GM12878 (cell line): Measurements from ENCODE around the gene SHOC2. TPM values are rescaled to one million over a fixed set of nuclear protein-coding genes. Genes with fewer than 3 reads are reported as not detected.
A peak's percentile ranks its signal among the peaks of the same experiment; 100 is the strongest.

Experiments
- ATAC-seq: fragments of 200-7000 bp; cut with Tn5 transposase; 3 replicates; pipeline ENCODE4 v1.9.1; 2020; ENCODE audit warnings: mild to moderate bottlenecking, moderate library complexity
- BruUV-seq: library from RNA; stranded (reverse); fragments of 400-500 nt; replicated peaks from 2 replicates; lab custom pipeline; 2021; lab: Mats Ljungman, UMichigan
- CTCF ChIA-PET: fragments of 300-600 bp; sonication (Branson Sonifier 250); formaldehyde crosslinking; extraction: SDS; loops from one replicate; lab custom pipeline; 2021; ENCODE audit warnings: inconsistent platforms; lab: Yijun Ruan, JAX
- POLR2A ChIA-PET: fragments of 350-600 bp; formaldehyde crosslinking; extraction: SDS; loops from one replicate; lab custom pipeline; 2021; ENCODE audit warnings: inconsistent platforms; lab: Charles Lee
- RAD21 ChIA-PET: fragments of 300-600 bp; sonication (Branson Sonifier 250); formaldehyde crosslinking; loops from one replicate; lab custom pipeline; 2023; ENCODE audit warnings: antibody characterized with exemption; ENCODE audit not compliant: unreplicated experiment; lab: Charles Lee
- SMC1A ChIA-PET: fragments of 300-600 bp; sonication (Branson Sonifier 250); formaldehyde crosslinking; loops from one replicate; lab custom pipeline; 2023; ENCODE audit not compliant: unreplicated experiment, uncharacterized antibody; lab: Charles Lee
- DNase-seq: peaks from one replicate; pipeline ENCODE4 v3.0.0-alpha.2; 2011; ENCODE audit warnings: low read depth, low spot score
- FAIRE-seq: peaks from 3 replicates; lab custom pipeline; 2011; peaks lifted over from hg19 to GRCh38; lab: Jason Lieb, UNC
- H2AFZ ChIP-seq: 2 replicates; pipeline ENCODE4 v1.6.0; 2011; ENCODE audit warnings: low read depth, low read length, control low read depth; ENCODE audit not compliant: control insufficient read depth
- H3K27ac ChIP-seq: 2 replicates; pipeline ENCODE4 v1.5.1; 2011; ENCODE audit warnings: control low read depth; ENCODE audit not compliant: control insufficient read depth, insufficient read depth
- H3K27me3 ChIP-seq, 2 experiments: replicated peaks in 1 of 2; 2 replicates each; pipeline versions ENCODE4 v1.6.0 to v1.6.1; 2011; ENCODE audit warnings: low read length in 1 of 2; ENCODE audit not compliant: control insufficient read depth in 2 of 2, insufficient read depth in 2 of 2
- H3K36me3 ChIP-seq, 2 experiments: 2 replicates each; pipeline ENCODE4 v1.5.1; 2011; ENCODE audit warnings: low read length in 1 of 2; ENCODE audit not compliant: control insufficient read depth in 2 of 2, insufficient read depth in 2 of 2
- H3K4me1 ChIP-seq: 2 replicates; pipeline ENCODE4 v1.6.1; 2011; ENCODE audit warnings: mild to moderate bottlenecking, low read length, moderate library complexity, mixed read lengths; ENCODE audit not compliant: control insufficient read depth, insufficient read depth
- H3K4me2 ChIP-seq: 2 replicates; pipeline ENCODE4 v1.6.0; 2011; ENCODE audit warnings: control low read depth; ENCODE audit not compliant: control insufficient read depth, insufficient read depth
- H3K4me3 ChIP-seq: fragments of 200-600 bp; sonication (generic); 2 replicates; pipeline ENCODE4 v1.5.1; 2016
- H3K79me2 ChIP-seq: 2 replicates; pipeline ENCODE4 v1.6.0; 2011; ENCODE audit warnings: low read length; ENCODE audit not compliant: control insufficient read depth, insufficient read depth
- H3K9ac ChIP-seq: 2 replicates; pipeline ENCODE4 v1.8.0; 2011; ENCODE audit warnings: low read length, control low read depth, mixed read lengths; ENCODE audit not compliant: control insufficient read depth, insufficient read depth
- H3K9me3 ChIP-seq: replicated peaks from 3 replicates; pipeline ENCODE4 v1.5.1; 2011; ENCODE audit warnings: mild to moderate bottlenecking, low read length; ENCODE audit not compliant: control insufficient read depth, insufficient read depth
- H4K20me1 ChIP-seq: 2 replicates; pipeline ENCODE4 v1.6.0; 2011; ENCODE audit not compliant: control insufficient read depth, insufficient read depth
- ATF3 ChIP-seq: IDR thresholded peaks from 2 replicates; pipeline ENCODE4 v1.6.1; 2011; ENCODE audit warnings: low read depth, mild to moderate bottlenecking, low read length, moderate library complexity, borderline replicate concordance; ENCODE audit errors: extremely low read depth
- ATF7 ChIP-seq: fragments of 450-650 bp; IDR thresholded peaks from 2 replicates; pipeline ENCODE4 v1.6.1; 2016; ENCODE audit warnings: low read depth, mild to moderate bottlenecking
- BHLHE40 ChIP-seq, 2 experiments: fragments of 450-650 bp in 1 of 2; IDR thresholded peaks; 2 replicates each; pipeline ENCODE4 v1.6.1; 2011 to 2017; ENCODE audit warnings: low read depth in 2 of 2, borderline replicate concordance in 1 of 2, improper control_type of control experiment in 1 of 2, low read length in 1 of 2, mild to moderate bottlenecking in 1 of 2
- CBFB ChIP-seq: IDR thresholded peaks from 2 replicates; pipeline ENCODE4 v1.6.1; 2016; ENCODE audit warnings: antibody characterized with exemption, low read depth
- CEBPZ ChIP-seq: fragments of 150-350 bp; IDR thresholded peaks from 2 replicates; pipeline ENCODE4 v1.6.1; 2016; ENCODE audit warnings: low read depth, low read length
- CTCF ChIP-seq, 3 experiments: IDR thresholded peaks in 2 of 3; conservative IDR thresholded peaks in 1 of 3; 2 replicates each; pipeline ENCODE4 v1.5.1; 2011; ENCODE audit warnings: low read depth in 3 of 3, low read length in 3 of 3, mild to moderate bottlenecking in 3 of 3, control low read depth in 2 of 3, moderate library complexity in 2 of 3, inconsistent platforms in 1 of 3, mixed read lengths in 1 of 3; ENCODE audit not compliant: control insufficient read depth in 2 of 3, insufficient read depth in 1 of 3; ENCODE audit errors: extremely low read depth in 1 of 3
- NFYA ChIP-seq: IDR thresholded peaks from 2 replicates; pipeline ENCODE4 v1.6.1; 2011; ENCODE audit warnings: low read depth, mild to moderate bottlenecking, low read length, improper control_type of control experiment, borderline replicate concordance
- PML ChIP-seq: IDR thresholded peaks from 2 replicates; pipeline ENCODE4 v1.6.1; 2012; ENCODE audit warnings: low read length, inconsistent platforms
- STAT3 ChIP-seq: IDR thresholded peaks from 2 replicates; pipeline ENCODE4 v1.6.1; 2011; ENCODE audit warnings: low read depth, low read length, improper control_type of control experiment
- ZBTB4 ChIP-seq: fragments of 450-650 bp; formaldehyde crosslinking; IDR thresholded peaks from 2 replicates; pipeline ENCODE4 v1.4.0; 2022; ENCODE audit warnings: mild to moderate bottlenecking, moderate library complexity
- WGBS: methylation state at CpG from one replicate; pipeline ENCODE4 v1.1.6; 2016; ENCODE audit warnings: low lambda C conversion rate; ENCODE audit not compliant: insufficient replicate concordance, insufficient coverage; ENCODE audit errors: missing lambda C conversion rate; 5-methylcytosine and 5-hydroxymethylcytosine counted together
- in situ Hi-C: fragments of 300-500 bp; cut with MboI; formaldehyde crosslinking; loops from 9 replicates; pipeline ENCODE4 v1.14.3; 2018; ENCODE audit warnings: mixed read lengths
- intact Hi-C: fragments of 100-400 bp; cut with micrococcal nuclease; formaldehyde crosslinking; loops from one replicate; pipeline ENCODE4 v1.14.2; 2022; ENCODE audit not compliant: unreplicated experiment
- polyA plus RNA-seq, 11 experiments: library from polyadenylated mRNA; depleted of rRNA in 4 of 11; unstranded in 6 of 11; stranded (reverse) in 5 of 11; fragments of >200 nt; fragmentation: Nextera tagmentation in 4 of 11; fragmentation: Illumina TruSeq in 1 of 11; extraction: Ambion mirVana in 4 of 11; extraction: Trizol in 1 of 11; gene quantifications; 1 replicate in 1 of 11; 2 replicates in 10 of 11; pipeline versions ENCODE4 v1.2.1 to v1.2.3, GENCODE V29; 2011 to 2016; ENCODE audit warnings: inconsistent platforms in 2 of 11, missing spikeins in 2 of 11, low read depth in 1 of 11
- total RNA-seq, 4 experiments: library from RNA; depleted of rRNA in 3 of 4; stranded (reverse); fragments of >200 nt in 3 of 4; fragmentation: Illumina TruSeq in 1 of 4; extraction: Trizol in 1 of 4; gene quantifications; 2 replicates each; pipeline versions ENCODE4 v1.2.1 to v1.2.3, GENCODE V29; 2013 to 2021

The SHOC2 gene
- total and polyA plus RNA-seq, 10 of the 15 experiments (the other 5 are each of a cell fraction or from before 2014, with no cell fraction given), result 24.8 to 65.3 (median 42.6) TPM

DNA sequence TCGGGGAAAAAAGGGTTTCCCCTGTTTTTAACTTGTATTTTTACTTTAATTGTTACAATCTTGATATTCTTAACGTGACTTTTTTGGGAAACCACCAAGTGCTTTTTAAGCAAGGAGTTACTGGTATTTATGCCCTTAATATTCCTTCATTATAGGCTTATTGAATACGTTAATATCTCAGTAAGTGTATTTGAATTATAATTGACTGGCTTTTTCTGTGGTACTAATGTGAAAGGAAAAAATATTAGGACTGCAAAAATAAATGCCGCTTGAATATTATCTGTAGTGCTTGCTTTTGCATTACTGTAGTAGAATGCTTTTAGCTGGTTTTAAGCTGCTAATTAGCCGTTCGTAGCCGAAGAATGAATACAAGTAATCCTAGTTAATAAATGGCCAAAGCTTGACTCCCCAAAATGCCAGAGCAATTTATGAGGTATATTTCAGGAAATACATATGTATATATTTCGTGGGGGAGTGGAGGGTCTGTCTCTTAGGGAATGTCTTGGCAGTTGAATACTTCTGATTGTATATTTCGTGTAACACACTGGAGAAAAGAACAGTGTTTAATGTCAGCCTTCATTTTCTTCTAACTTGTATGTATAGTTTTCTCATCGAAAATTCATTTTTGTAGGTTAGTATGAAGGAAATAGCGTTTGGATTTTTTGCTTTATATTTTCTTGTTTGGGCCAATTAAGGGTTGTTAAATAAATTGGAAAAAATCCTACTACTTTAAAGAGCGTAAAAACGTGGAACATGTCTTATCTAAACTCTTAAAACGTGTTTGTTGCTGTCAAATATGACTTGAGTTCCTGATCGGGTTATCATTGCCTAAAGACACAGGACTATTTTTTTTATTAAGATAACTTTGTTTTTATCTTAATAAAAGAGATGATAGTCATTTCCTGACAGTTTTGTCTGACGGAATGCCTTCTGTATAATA, 46.1 kb upstream of the SHOC2 start (continued):
- no peak for TF ChIP-seq CTCF (IDR thresholded peaks at IDR 0.05 in 2 of 3, conservative IDR thresholded peaks at IDR 0.05 in 1 of 3; ENCODE audit: control insufficient read depth in 2 of 3, extremely low read depth in 1 of 3, insufficient read depth in 1 of 3, low read depth in 3 of 3, low read length in 3 of 3)

DNA sequence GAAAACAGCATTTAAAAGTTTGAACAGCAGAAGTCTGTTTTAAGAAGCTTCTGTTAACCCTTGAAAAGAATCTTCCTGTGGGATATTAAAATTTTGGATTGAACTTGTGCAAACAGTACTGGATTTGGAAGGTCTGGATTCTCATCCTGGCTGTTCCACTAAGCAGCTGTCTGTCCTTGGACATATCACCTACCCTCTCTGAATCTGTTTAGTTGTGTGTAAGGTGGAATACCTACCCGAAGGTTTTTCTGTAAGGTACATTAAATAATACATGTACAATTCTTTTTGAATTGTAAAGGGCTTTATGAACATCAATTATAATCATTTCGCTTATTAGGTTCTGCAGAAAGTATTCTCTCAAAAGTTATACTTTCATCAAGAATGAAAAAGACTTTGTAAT, 45.5 kb upstream of the SHOC2 start:
- Histone ChIP-seq H3K27me3 (no peaks in the 10 kb centered on the region), H3K9ac (peak overlapping the region; percentile 94), H3K27ac (peak overlapping the region; percentile 99), H3K79me2 (peaks cover 93% of the 10 kb centered on the region), H4K20me1 (no peaks in the 10 kb centered on the region), H3K9me3 (no peaks in the 10 kb centered on the region), H3K36me3 (no peaks in the 10 kb centered on the region; a peak in 2 of 4 replicates), H3K4me3 (peak overlapping the region; percentile 72), H3K4me1 (peaks cover 23% of the 10 kb centered on the region), H3K4me2 (peak overlapping the region; percentile 56), H2AFZ (no peak overlapping the region)
- FAIRE-seq, result no peak
- ATAC-seq, result no peak
- ChIA-PET RAD21 (interaction anchor here (0.6 to 2.3 kb wide), 9 partner anchors 9 to 99 kb away, joined by 3 to 28 read pairs (median 6); partner anchors contain the start of gene BBIP1), SMC1A (interaction anchor here (1.3 to 2.3 kb wide), 7 partner anchors 8 to 71 kb away, joined by 4 to 19 read pairs (median 8); no protein-coding TSS in a partner anchor), POLR2A (interaction anchor here (1.1 to 2.3 kb wide), 2 partner anchors 14 to 17 kb away, joined by 6 to 17 read pairs; no protein-coding TSS in a partner anchor), CTCF (interaction anchor here (1.0 to 2.3 kb wide), 5 partner anchors 9 to 70 kb away, joined by 3 to 27 read pairs (median 6); no protein-coding TSS in a partner anchor)
- BruUV-seq, result no TSS peak
- intact Hi-C loops (loop anchor here (2.0 to 10.0 kb wide), 4 partner anchors 71 to 369 kb away; no protein-coding TSS in a partner anchor), in situ Hi-C loops (no loop called here)
- 34% methylated on average over 2 of the region's 2 CpGs for WGBS
- DNase-seq, result no peak
- TF ChIP-seq STAT3, result no peak
- no peak for TF ChIP-seq CEBPZ
- no peak for TF ChIP-seq BHLHE40 (IDR thresholded peaks at IDR 0.05; ENCODE audit: borderline replicate concordance in 1 of 2, low read depth in 2 of 2, low read length in 1 of 2)
- TF ChIP-seq NFYA, result no peak
- TF ChIP-seq ATF3, result no peak
- no peak for TF ChIP-seq ATF7
- TF ChIP-seq ZBTB4 (CRISPR knock-in tag), result no peak
- no peak for TF ChIP-seq CBFB
- TF ChIP-seq PML, result no peak
